Measurements from ENCODE around the gene TUBGCP2. TPM values are rescaled to one million over a fixed set of nuclear protein-coding genes. Genes with fewer than 3 reads are reported as not detected.

TUBGCP2 gene
- total RNA-seq, 4 donors from 2014 or later = 41.1 to 75.7 (median 43.5) TPM

DNA sequence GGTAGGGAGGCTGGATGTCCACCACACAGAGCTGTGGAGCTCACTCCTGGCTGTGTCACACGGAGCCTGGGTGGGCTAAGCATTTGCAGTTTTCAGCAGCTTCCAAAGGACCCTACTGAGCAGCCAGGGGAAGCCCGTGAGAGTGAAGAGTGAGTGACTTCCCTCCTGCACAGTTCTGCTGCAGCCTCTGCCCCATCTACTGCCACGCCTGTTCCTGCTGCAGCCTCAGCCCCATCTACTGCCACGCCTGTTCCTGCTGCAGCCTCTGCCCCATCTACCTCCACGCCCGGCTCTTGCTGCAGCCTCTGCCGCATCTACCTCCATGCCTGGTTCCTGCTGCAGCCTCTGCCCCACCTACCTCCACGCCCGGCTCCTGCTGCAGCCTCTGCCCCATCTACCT is 44.2 kb downstream of the TUBGCP2 start:
- 49 to 70% methylated on average over 9 of the region's 9 CpGs for WGBS, 2 donors
- DNase-seq (ENCODE audit: low spot score in 2 of 2) = no peak
- H3K4me3 ChIP-seq (ENCODE audit: low read depth, poor library complexity, severe bottlenecking) = no peak overlapping the region
- TF ChIP-seq, protein P1, sequence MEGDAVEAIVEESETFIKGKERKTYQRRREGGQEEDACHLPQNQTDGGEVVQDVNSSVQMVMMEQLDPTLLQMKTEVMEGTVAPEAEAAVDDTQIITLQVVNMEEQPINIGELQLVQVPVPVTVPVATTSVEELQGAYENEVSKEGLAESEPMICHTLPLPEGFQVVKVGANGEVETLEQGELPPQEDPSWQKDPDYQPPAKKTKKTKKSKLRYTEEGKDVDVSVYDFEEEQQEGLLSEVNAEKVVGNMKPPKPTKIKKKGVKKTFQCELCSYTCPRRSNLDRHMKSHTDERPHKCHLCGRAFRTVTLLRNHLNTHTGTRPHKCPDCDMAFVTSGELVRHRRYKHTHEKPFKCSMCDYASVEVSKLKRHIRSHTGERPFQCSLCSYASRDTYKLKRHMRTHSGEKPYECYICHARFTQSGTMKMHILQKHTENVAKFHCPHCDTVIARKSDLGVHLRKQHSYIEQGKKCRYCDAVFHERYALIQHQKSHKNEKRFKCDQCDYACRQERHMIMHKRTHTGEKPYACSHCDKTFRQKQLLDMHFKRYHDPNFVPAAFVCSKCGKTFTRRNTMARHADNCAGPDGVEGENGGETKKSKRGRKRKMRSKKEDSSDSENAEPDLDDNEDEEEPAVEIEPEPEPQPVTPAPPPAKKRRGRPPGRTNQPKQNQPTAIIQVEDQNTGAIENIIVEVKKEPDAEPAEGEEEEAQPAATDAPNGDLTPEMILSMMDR (IDR thresholded peaks at IDR 0.05) = no peak
- no peak for TF ChIP-seq POLR2A (IDR thresholded peaks at IDR 0.05)
- intact Hi-C loops (cut with DNase I; ENCODE audit: low total_unique reads) = no loop called here

DNA sequence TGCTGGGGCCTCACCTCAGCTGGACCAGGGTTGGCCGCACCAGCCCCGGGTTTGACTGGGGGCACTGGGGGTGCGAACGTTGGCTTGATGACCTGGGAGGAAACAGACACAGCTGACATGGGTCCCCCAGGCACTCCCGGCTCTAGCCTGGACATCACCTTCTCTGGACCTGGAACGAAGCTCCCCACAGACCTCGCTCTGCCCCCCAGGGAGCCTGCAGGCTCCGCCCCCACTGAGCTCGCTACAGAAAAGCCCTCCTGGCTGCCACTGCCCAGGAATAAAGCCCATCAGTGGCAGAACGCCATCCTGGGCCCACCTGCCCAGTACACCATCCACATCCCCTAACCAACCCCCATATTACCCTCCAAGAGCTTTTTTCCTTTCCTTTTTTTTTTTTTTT is 45.0 kb downstream of the TUBGCP2 start:
- no peak overlapping the region for H3K4me3 ChIP-seq (ENCODE audit: low read depth, poor library complexity, severe bottlenecking)
- TF ChIP-seq POLR2A (IDR thresholded peaks at IDR 0.05) = no peak
- TF ChIP-seq, protein P1 (IDR thresholded peaks at IDR 0.05) = no peak
- DNase-seq (ENCODE audit: low spot score in 2 of 2) = no peak
- intact Hi-C loops (cut with DNase I; ENCODE audit: low total_unique reads) = no loop called here
- 88 to 90% methylated on average over 10 of the region's 10 CpGs for WGBS, 2 donors

DNA sequence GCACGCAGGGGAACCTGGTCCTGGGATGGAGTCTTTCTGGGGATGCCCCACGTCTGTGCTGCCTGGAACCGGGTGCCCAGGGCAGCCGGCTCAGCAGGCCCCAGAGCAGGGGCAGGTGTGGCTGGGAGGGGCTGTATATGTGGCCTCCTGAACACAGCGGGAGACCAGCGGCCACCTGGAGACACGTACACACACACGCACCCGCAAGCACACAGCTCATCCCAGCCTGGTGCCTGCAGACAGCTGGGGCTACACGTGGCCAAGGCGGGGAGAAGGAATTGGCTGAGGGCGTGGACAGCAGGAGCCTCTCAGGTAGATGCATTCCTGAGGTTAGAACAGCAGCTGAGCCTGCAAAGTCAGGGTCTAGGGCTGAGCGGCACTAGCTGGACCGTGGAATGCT is 46.0 kb downstream of the TUBGCP2 start:
- no peak overlapping the region for H3K4me3 ChIP-seq (ENCODE audit: low read depth, poor library complexity, severe bottlenecking)
- DNase-seq (ENCODE audit: low spot score in 2 of 2) = no peak
- TF ChIP-seq, protein P1 (IDR thresholded peaks at IDR 0.05) = no peak
- no peak for TF ChIP-seq POLR2A (IDR thresholded peaks at IDR 0.05)
- 65 to 70% methylated on average over 14 of the region's 14 CpGs for WGBS, 2 donors
- intact Hi-C loops (cut with DNase I; ENCODE audit: low total_unique reads) = no loop called here

DNA sequence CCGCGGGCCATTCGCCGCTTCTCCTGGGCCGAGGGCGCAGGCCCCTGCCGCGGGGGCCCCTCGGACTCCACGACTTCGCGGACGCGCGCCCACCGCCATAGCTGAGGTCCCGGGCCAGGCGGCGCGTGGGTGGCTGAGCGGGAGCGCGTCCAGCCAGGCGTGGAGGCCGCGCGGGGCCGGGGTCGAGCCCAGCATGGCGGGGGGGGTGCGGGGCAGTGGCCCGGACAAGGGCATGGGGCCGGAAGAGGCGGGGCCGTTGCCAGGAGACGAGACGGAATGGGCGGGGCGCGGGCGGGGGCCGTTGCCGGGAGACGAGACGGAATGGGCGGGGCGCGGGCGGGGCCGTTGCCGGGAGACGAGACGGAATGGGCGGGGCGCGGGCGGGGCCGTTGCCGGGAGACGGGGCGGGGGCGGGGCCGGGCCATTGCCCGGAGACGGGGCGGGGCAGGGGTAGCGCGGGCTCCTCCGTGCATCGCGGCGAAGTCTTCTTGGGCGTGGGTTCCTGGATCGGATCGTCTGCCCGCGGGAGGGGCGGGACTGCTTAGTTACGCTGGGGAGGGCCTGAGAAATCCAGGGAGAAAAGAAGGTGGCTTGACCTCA is 46.8 kb downstream of the TUBGCP2 start:
- H3K4me3 ChIP-seq (ENCODE audit: low read depth, poor library complexity, severe bottlenecking) = peak overlapping the region; percentile 56
- 0 to 1% methylated on average over 19 to 42 of the region's 79 CpGs for WGBS, 2 donors
- intact Hi-C loops (cut with DNase I; ENCODE audit: low total_unique reads) = no loop called here
- DNase-seq (ENCODE audit: low spot score in 2 of 2) = peak; percentile 83 to 97
- TF ChIP-seq POLR2A (IDR thresholded peaks at IDR 0.05) = peak in 1 of 2 donors; percentile 39
- TF ChIP-seq, protein P1 (IDR thresholded peaks at IDR 0.05) = no peak

DNA sequence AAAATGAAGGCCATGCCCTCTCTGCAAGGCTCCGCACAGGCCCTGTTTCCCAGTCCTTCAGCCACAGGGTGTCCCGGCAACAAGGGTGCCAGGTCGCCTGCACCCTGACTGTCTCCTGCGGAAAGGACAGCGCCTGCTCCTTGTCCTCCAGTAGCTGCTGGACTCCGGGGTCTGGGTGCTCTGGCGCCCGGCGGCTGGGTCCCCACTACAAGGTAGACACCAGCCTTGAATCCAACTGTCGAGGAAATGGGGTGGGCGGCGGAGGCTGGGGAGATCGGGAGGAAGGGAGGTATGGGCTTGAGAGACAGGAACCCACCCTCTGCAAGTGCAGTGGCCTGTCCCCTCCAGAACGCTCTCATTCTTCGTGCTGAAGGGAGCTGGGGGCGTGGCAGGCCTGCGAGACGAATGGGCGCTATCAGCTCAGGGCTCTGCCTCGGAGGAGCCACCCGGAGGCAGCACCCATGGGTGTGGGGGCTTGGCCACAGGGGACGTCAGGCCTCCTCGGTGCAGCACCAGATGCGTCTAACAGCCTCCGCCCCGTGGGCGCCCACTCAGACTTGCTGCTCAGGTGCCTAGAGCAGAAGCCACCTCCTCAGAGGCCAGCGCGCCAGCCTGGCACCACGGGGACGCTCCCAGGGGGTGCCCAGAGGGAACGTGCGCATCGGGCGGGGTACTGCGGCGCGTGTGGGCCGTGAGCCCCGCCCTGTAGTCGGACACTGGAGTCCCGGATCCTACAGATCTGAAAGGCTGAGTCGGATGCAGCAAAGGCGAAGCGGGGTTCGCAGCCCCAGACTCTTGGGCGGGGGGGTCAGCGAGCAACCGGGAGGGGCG is 47.6 kb downstream of the TUBGCP2 start:
- peak in 1 of 2 donors; percentile 92 for DNase-seq (ENCODE audit: low spot score in 2 of 2)
- intact Hi-C loops (cut with DNase I; ENCODE audit: low total_unique reads) = no loop called here
- H3K4me3 ChIP-seq (ENCODE audit: low read depth, poor library complexity, severe bottlenecking) = peak overlapping the region; percentile 56
- WGBS, 2 donors = 31 to 41% methylated on average over 27 to 38 of the region's 50 CpGs
- no peak for TF ChIP-seq POLR2A (IDR thresholded peaks at IDR 0.05)
- TF ChIP-seq, protein P1 (IDR thresholded peaks at IDR 0.05) = no peak
